IMR-90 (cell line): ENCODE measurements around the gene EML3. TPM values are rescaled to one million over a fixed set of nuclear protein-coding genes. Genes with fewer than 3 reads are reported as not detected.

Experiments used
- ATAC-seq: fragments of 200-7000 bp; cut with Tn5 transposase; 2 replicates; pipeline ENCODE4 v1.9.1; 2020; ENCODE audit warnings: low read depth, mild to moderate bottlenecking, moderate library complexity
- BruUV-seq: library from RNA; stranded (reverse); fragments of 400-500 nt; replicated peaks from 2 replicates; lab custom pipeline; 2021; lab: Mats Ljungman, UMichigan
- CTCF ChIA-PET: fragments of 300-600 bp; formaldehyde crosslinking; extraction: SDS; loops from one replicate; lab custom pipeline; 2021; ENCODE audit warnings: antibody characterized with exemption; lab: Yijun Ruan, JAX
- POLR2A ChIA-PET: fragments of 300-600 bp; sonication (Branson Sonifier 250); formaldehyde crosslinking; loops from one replicate; lab custom pipeline; 2022; ENCODE audit warnings: antibody characterized with exemption; ENCODE audit not compliant: unreplicated experiment; lab: Charles Lee
- DNase-seq: peaks from one replicate; pipeline ENCODE4 v3.0.0; 2013
- H2AFZ ChIP-seq: replicated peaks from 2 replicates; pipeline ENCODE3; 2013; ENCODE audit warnings: low read length, mild to moderate bottlenecking; ENCODE audit not compliant: poor library complexity
- H2AK5ac ChIP-seq: 2 replicates; pipeline ENCODE4 v1.6.1; 2013; ENCODE audit warnings: low read depth, low read length, inconsistent platforms
- H2AK9ac ChIP-seq: replicated peaks from 2 replicates; pipeline ENCODE3; 2013; ENCODE audit warnings: mild to moderate bottlenecking, low read depth, low read length, moderate library complexity; ENCODE audit not compliant: poor library complexity
- H2BK120ac ChIP-seq: 2 replicates; pipeline ENCODE4 v1.6.1; 2013; ENCODE audit warnings: low read depth, low read length, inconsistent platforms
- H2BK15ac ChIP-seq: 3 replicates; pipeline ENCODE4 v1.6.1; 2013; ENCODE audit warnings: low read depth, low read length, inconsistent platforms
- H2BK20ac ChIP-seq: 2 replicates; pipeline ENCODE4 v1.6.1; 2013; ENCODE audit warnings: low read depth, mild to moderate bottlenecking, inconsistent platforms, low read length, moderate library complexity
- H2BK5ac ChIP-seq: 2 replicates; pipeline ENCODE4 v1.6.1; 2013; ENCODE audit warnings: mild to moderate bottlenecking, low read depth, low read length, inconsistent platforms; ENCODE audit not compliant: poor library complexity, severe bottlenecking
- H3K14ac ChIP-seq: replicated peaks from 2 replicates; pipeline ENCODE4 v1.6.1; 2013; ENCODE audit warnings: low read depth, low read length, inconsistent platforms
- H3K18ac ChIP-seq: 2 replicates; pipeline ENCODE4 v1.6.1; 2013; ENCODE audit warnings: low read depth, low read length, control low read depth
- H3K23ac ChIP-seq: 2 replicates; pipeline ENCODE4 v1.6.1; 2013; ENCODE audit warnings: low read depth, low read length, inconsistent platforms
- H3K27ac ChIP-seq: 2 replicates; pipeline ENCODE4 v1.5.1; 2013; ENCODE audit warnings: mild to moderate bottlenecking, control low read depth, low read length; ENCODE audit not compliant: insufficient read depth
- H3K27me3 ChIP-seq: 2 replicates; pipeline ENCODE4 v1.6.1; 2013; ENCODE audit warnings: low read length; ENCODE audit not compliant: control insufficient read depth, insufficient read depth
- H3K36me3 ChIP-seq: 2 replicates; pipeline ENCODE4 v1.6.1; 2013; ENCODE audit warnings: low read length, mixed read lengths; ENCODE audit not compliant: control insufficient read depth, insufficient read depth
- H3K4ac ChIP-seq: 2 replicates; pipeline ENCODE4 v1.6.1; 2013; ENCODE audit warnings: low read depth, low read length, inconsistent platforms
- H3K4me1 ChIP-seq: 2 replicates; pipeline ENCODE4 v1.6.1; 2013; ENCODE audit warnings: low read length, mixed read lengths; ENCODE audit not compliant: control insufficient read depth, insufficient read depth
- H3K4me2 ChIP-seq: 2 replicates; pipeline ENCODE4 v1.6.1; 2013; ENCODE audit warnings: low read depth, mild to moderate bottlenecking, control low read depth, low read length, moderate library complexity
- H3K4me3 ChIP-seq: 2 replicates; pipeline ENCODE4 v1.5.1; 2013; ENCODE audit warnings: low read depth, mild to moderate bottlenecking, control low read depth, low read length, moderate library complexity; ENCODE audit not compliant: insufficient read depth
- H3K56ac ChIP-seq: 2 replicates; pipeline ENCODE4 v1.6.1; 2013; ENCODE audit warnings: low read length, inconsistent platforms; ENCODE audit not compliant: insufficient read depth; ENCODE audit errors: extremely low read depth
- H3K79me1 ChIP-seq, 2 experiments: 2 replicates each; pipeline ENCODE4 v1.6.1; 2013; ENCODE audit warnings: low read length in 2 of 2, inconsistent platforms in 1 of 2, low read depth in 1 of 2
- H3K9ac ChIP-seq: 2 replicates; pipeline ENCODE4 v1.6.1; 2013; ENCODE audit warnings: low read depth, low read length, control low read depth
- H3K9me1 ChIP-seq: 2 replicates; pipeline ENCODE4 v1.6.1; 2013; ENCODE audit warnings: low read length, inconsistent platforms; ENCODE audit not compliant: insufficient read depth
- H3K9me3 ChIP-seq: 2 replicates; pipeline ENCODE4 v1.6.1; 2013; ENCODE audit warnings: low read length; ENCODE audit not compliant: control insufficient read depth, insufficient read depth
- H4K20me1 ChIP-seq: 2 replicates; pipeline ENCODE4 v1.6.1; 2013; ENCODE audit warnings: low read length, inconsistent platforms; ENCODE audit not compliant: insufficient read depth
- H4K5ac ChIP-seq: 2 replicates; pipeline ENCODE4 v1.6.1; 2013; ENCODE audit warnings: mild to moderate bottlenecking, low read depth, low read length, control low read depth
- H4K8ac ChIP-seq, 2 experiments: 2 replicates each; pipeline ENCODE4 v1.6.1; 2013; ENCODE audit warnings: low read depth in 2 of 2, low read length in 2 of 2, control low read depth in 1 of 2, inconsistent platforms in 1 of 2
- H4K91ac ChIP-seq: 2 replicates; pipeline ENCODE4 v1.6.1; 2013; ENCODE audit warnings: low read depth, low read length, inconsistent platforms; ENCODE audit not compliant: insufficient read depth
- BHLHE40 ChIP-seq: fragments of 150-350 bp; IDR thresholded peaks from 2 replicates; pipeline ENCODE4 v1.6.1; 2016; ENCODE audit warnings: mild to moderate bottlenecking, low read depth, low read length
- CEBPB ChIP-seq: IDR thresholded peaks from 2 replicates; pipeline ENCODE4 v1.6.1; 2012; ENCODE audit warnings: low read depth, low read length, improper control_type of control experiment
- CHD1 ChIP-seq: IDR thresholded peaks from 2 replicates; pipeline ENCODE4 v1.6.1; 2012; ENCODE audit warnings: low read depth, low read length, improper control_type of control experiment
- ELK1 ChIP-seq: fragments of 150-350 bp; IDR thresholded peaks from 2 replicates; pipeline ENCODE4 v1.6.1; 2016; ENCODE audit warnings: low read depth, mild to moderate bottlenecking, low read length, moderate library complexity, borderline replicate concordance
- FOS ChIP-seq: fragments of 150-350 bp; IDR thresholded peaks from 2 replicates; pipeline ENCODE4 v1.6.1; 2016; ENCODE audit warnings: low read depth, low read length
- MAFK ChIP-seq: IDR thresholded peaks from 2 replicates; pipeline ENCODE4 v1.6.1; 2012; ENCODE audit warnings: low read depth, low read length, improper control_type of control experiment
- MAZ ChIP-seq: IDR thresholded peaks from 2 replicates; pipeline ENCODE4 v1.6.1; 2012; ENCODE audit warnings: low read depth, mild to moderate bottlenecking, low read length, improper control_type of control experiment, moderate library complexity, borderline replicate concordance
- MXI1 ChIP-seq: IDR thresholded peaks from 2 replicates; pipeline ENCODE4 v1.6.1; 2012; ENCODE audit warnings: low read depth, mild to moderate bottlenecking, low read length, moderate library complexity, borderline replicate concordance
- NFE2L2 ChIP-seq: fragments of 150-350 bp; IDR thresholded peaks from 2 replicates; pipeline ENCODE4 v1.6.1; 2016; ENCODE audit warnings: low read depth, mild to moderate bottlenecking, low read length
- POLR2A ChIP-seq: IDR thresholded peaks from 2 replicates; pipeline ENCODE4 v1.6.1; 2012; ENCODE audit warnings: mild to moderate bottlenecking, low read depth, low read length
- RAD21 ChIP-seq: IDR thresholded peaks from 2 replicates; pipeline ENCODE4 v1.6.1; 2012; ENCODE audit warnings: low read length, improper control_type of control experiment
- RCOR1 ChIP-seq: IDR thresholded peaks from 2 replicates; pipeline ENCODE4 v1.6.1; 2012; ENCODE audit warnings: mild to moderate bottlenecking, low read length, improper control_type of control experiment; ENCODE audit not compliant: insufficient replicate concordance
- RFX5 ChIP-seq: IDR thresholded peaks from 2 replicates; pipeline ENCODE4 v1.8.0; 2012; ENCODE audit warnings: low read depth, mild to moderate bottlenecking, low read length, moderate library complexity
- SMC3 ChIP-seq: fragments of 150-350 bp; IDR thresholded peaks from 2 replicates; pipeline ENCODE4 v1.6.1; 2016; ENCODE audit warnings: low read depth, mild to moderate bottlenecking, antibody characterized with exemption, low read length, moderate library complexity
- USF2 ChIP-seq: fragments of 150-350 bp; IDR thresholded peaks from 2 replicates; pipeline ENCODE4 v1.6.1; 2017; ENCODE audit warnings: mild to moderate bottlenecking, antibody characterized with exemption, low read length, low read depth
- WGBS, 2 experiments: methylation state at CpG; one replicate each; pipeline versions ENCODE4 v1.1.5 to v1.1.7; 2013; ENCODE audit warnings: missing lambda C conversion rate in 2 of 2; ENCODE audit not compliant: insufficient read length in 1 of 2; ENCODE audit errors: extremely low coverage in 2 of 2; 5-methylcytosine and 5-hydroxymethylcytosine counted together
- dilution Hi-C: fragments of 300-500 bp; cut with HindIII; formaldehyde crosslinking; loops from one replicate; pipeline ENCODE4 v1.14.3; 2018; ENCODE audit warnings: low sequenced_read_pairs; ENCODE audit not compliant: unreplicated experiment
- in situ Hi-C: fragments of 300-500 bp; cut with MboI; formaldehyde crosslinking; loops from 3 replicates; pipeline ENCODE4 v1.14.3; 2019; ENCODE audit warnings: low sequenced_read_pairs, inconsistent platforms, mixed read lengths
- intact Hi-C: fragments of 100-400 bp; cut with micrococcal nuclease; formaldehyde crosslinking; loops from 2 replicates; pipeline ENCODE4 v1.10.0; 2022
- polyA plus RNA-seq, 3 experiments: library from polyadenylated mRNA; depleted of rRNA; stranded (reverse); fragments of >200 nt; gene quantifications; 2 replicates each; pipeline ENCODE4 v1.2.3, GENCODE V29; 2012; ENCODE audit warnings: low replicate concordance in 1 of 3
- total RNA-seq: library from RNA; depleted of rRNA; stranded (reverse); fragments of >200 nt; gene quantifications from 2 replicates; pipeline ENCODE4 v1.2.3, GENCODE V29; 2012
- TF ChIP-seq, protein P1 (sequence below): conservative IDR thresholded peaks from 2 replicates; pipeline ENCODE4 v1.5.1; 2012; ENCODE audit warnings: mild to moderate bottlenecking, low read depth, low read length, improper control_type of control experiment

Gene EML3
- total and polyA plus RNA-seq, 2 of the 4 experiments (the other 2 are of a cell fraction) = 5.0 to 24.7 TPM

DNA sequence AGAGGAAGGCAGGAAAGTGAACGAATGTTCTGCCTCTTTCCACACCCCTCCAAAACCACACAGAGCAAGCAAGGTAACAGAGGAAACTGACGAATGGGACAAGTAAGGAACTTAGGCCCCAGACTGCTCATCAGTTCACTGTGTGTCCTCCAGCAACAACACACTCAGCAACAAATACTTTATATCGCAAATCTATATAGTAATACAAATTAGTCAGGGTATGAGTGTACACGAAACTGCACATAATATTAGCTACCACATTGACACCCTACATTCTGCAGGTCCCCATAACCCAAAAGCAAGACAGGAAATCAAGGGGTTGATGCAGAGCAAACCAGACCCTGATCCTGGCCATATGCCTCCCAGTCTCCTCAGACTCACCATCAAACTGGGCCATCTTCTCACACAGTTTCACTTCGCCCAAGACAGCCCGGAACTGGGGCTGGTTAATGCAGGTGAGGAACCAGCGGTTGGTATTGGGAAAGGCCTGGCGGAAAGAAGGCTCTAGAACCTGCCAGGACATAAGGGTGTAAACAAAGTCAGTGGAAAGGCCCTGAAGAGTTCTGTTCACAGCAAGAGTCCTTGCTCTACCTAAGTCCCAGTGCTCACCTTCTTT is 45.4 kb downstream of the EML3 start:
- dilution Hi-C loops = no loop called here
- no peak overlapping the region for H2BK5ac ChIP-seq
- DNase-seq = no peak
- no peak overlapping the region for H2AFZ ChIP-seq
- 100% methylated on average over 2 of the region's 8 CpGs; no CpG with 5 or more reads in 1 of the 2 experiments for WGBS, 2 experiments
- H3K56ac ChIP-seq = no peak overlapping the region
- H4K91ac ChIP-seq = no peak overlapping the region
- no peak overlapping the region for H2AK5ac ChIP-seq
- no peak overlapping the region for H3K4ac ChIP-seq
- H3K36me3 ChIP-seq = peaks cover 64% of the 10 kb centered on the region
- H2BK15ac ChIP-seq = no peak overlapping the region
- ChIA-PET POLR2A (no interaction called here), CTCF (no interaction called here)
- no peak overlapping the region for H2AK9ac ChIP-seq
- peaks cover 13 to 49% of the 10 kb centered on the region in 2 experiments; a peak in 3 of 4 replicates for H3K79me1 ChIP-seq
- no peaks in the 10 kb centered on the region for H3K9me3 ChIP-seq
- H4K8ac ChIP-seq = no peak overlapping the region
- H4K5ac ChIP-seq = no peak overlapping the region
- H2BK20ac ChIP-seq = no peak overlapping the region
- H3K9me1 ChIP-seq = peaks cover 3% of the 10 kb centered on the region; the same call in 1 of the 2 replicates
- in situ Hi-C loops = no loop called here
- no peak for ATAC-seq
- H3K14ac ChIP-seq = no peak overlapping the region
- peaks cover 2% of the 10 kb centered on the region; the same call in 1 of the 2 replicates for H3K4me1 ChIP-seq
- H4K20me1 ChIP-seq = peaks cover 61% of the 10 kb centered on the region
- no peaks in the 10 kb centered on the region for H3K27me3 ChIP-seq
- no peak overlapping the region for H3K9ac ChIP-seq
- no TSS peak for BruUV-seq
- H3K4me3 ChIP-seq = no peak overlapping the region
- H2BK120ac ChIP-seq = no peak overlapping the region
- no peak overlapping the region for H3K23ac ChIP-seq
- intact Hi-C loops = no loop called here
- H3K18ac ChIP-seq = no peak overlapping the region
- H3K27ac ChIP-seq = no peak overlapping the region
- H3K4me2 ChIP-seq = no peak overlapping the region
- TF ChIP-seq RCOR1 (no peak), BHLHE40 (no peak), RAD21 (no peak), USF2 (no peak), ELK1 (no peak), CEBPB (no peak), MXI1 (no peak), NFE2L2 (no peak), POLR2A (no peak), FOS (no peak), MAFK (no peak), MAZ (no peak), RFX5 (no peak), CHD1 (no peak), SMC3 (no peak)
- TF ChIP-seq, protein P1, sequence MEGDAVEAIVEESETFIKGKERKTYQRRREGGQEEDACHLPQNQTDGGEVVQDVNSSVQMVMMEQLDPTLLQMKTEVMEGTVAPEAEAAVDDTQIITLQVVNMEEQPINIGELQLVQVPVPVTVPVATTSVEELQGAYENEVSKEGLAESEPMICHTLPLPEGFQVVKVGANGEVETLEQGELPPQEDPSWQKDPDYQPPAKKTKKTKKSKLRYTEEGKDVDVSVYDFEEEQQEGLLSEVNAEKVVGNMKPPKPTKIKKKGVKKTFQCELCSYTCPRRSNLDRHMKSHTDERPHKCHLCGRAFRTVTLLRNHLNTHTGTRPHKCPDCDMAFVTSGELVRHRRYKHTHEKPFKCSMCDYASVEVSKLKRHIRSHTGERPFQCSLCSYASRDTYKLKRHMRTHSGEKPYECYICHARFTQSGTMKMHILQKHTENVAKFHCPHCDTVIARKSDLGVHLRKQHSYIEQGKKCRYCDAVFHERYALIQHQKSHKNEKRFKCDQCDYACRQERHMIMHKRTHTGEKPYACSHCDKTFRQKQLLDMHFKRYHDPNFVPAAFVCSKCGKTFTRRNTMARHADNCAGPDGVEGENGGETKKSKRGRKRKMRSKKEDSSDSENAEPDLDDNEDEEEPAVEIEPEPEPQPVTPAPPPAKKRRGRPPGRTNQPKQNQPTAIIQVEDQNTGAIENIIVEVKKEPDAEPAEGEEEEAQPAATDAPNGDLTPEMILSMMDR = no peak
